PFSK-1 (cell line): ENCODE data around the gene KCNJ9.

Source experiments
- POLR2AphosphoS5 ChIP-seq: IDR thresholded peaks from 2 replicates; pipeline ENCODE4 v1.6.1; 2012; ENCODE audit warnings: low read depth, mild to moderate bottlenecking, control low read depth, low read length, moderate library complexity
- SIN3A ChIP-seq: IDR thresholded peaks from 2 replicates; pipeline ENCODE4 v1.6.1; 2012; ENCODE audit warnings: mild to moderate bottlenecking, low read length, moderate library complexity, borderline replicate concordance; ENCODE audit not compliant: insufficient read depth
- TAF1 ChIP-seq: IDR thresholded peaks from 2 replicates; pipeline ENCODE4 v1.6.1; 2012; ENCODE audit warnings: low read length, control low read depth, borderline replicate concordance; ENCODE audit not compliant: insufficient read depth
- TF ChIP-seq, protein P1 (sequence below), 2 experiments: IDR thresholded peaks; 2 replicates each; pipeline versions ENCODE4 v1.6.1 to v1.8.0; 2011 to 2012; ENCODE audit warnings: low read depth in 2 of 2, low read length in 2 of 2, control low read depth in 1 of 2, inconsistent platforms in 1 of 2, mild to moderate bottlenecking in 1 of 2, moderate library complexity in 1 of 2; ENCODE audit not compliant: insufficient read depth in 1 of 2

DNA sequence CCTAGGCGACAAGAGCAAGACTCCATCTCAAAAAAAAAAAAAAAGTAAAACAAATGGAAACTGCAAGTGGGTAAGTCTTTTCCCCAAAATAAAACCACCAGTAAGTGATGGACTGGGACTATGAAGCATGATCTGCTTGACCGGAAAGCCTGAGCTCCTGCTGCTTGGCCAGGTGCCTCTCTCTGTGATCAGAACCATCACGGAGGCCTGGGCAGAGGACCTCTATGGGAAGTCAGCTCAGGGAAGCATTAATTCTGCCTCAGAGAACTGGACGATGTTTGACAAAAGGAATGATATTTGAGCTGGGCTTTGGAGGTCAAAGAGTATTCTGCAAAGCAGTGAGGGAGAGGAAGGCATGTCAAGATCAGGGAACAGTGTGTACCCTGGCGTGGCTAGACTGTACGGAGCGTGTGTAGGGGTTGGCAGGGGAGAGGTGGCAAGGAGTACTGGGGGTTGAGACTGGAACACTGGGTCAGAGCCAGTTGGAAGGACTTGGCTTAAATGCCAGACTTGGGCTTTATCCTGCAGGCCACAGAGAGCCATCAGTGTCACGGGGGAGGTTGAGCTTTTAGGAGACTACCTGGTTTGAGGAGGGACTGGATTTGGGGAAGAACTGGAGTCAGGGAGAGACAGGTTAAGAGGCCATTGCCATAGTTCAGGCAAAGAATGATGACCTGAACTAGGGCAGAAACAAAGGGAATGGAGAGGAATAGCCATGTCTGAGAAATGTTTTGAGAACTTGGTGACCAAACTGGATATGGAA is 50.6 kb downstream of the KCNJ9 start:
- no peak for TF ChIP-seq SIN3A
- TF ChIP-seq POLR2AphosphoS5: no peak
- TF ChIP-seq TAF1: no peak
- TF ChIP-seq, protein P1, sequence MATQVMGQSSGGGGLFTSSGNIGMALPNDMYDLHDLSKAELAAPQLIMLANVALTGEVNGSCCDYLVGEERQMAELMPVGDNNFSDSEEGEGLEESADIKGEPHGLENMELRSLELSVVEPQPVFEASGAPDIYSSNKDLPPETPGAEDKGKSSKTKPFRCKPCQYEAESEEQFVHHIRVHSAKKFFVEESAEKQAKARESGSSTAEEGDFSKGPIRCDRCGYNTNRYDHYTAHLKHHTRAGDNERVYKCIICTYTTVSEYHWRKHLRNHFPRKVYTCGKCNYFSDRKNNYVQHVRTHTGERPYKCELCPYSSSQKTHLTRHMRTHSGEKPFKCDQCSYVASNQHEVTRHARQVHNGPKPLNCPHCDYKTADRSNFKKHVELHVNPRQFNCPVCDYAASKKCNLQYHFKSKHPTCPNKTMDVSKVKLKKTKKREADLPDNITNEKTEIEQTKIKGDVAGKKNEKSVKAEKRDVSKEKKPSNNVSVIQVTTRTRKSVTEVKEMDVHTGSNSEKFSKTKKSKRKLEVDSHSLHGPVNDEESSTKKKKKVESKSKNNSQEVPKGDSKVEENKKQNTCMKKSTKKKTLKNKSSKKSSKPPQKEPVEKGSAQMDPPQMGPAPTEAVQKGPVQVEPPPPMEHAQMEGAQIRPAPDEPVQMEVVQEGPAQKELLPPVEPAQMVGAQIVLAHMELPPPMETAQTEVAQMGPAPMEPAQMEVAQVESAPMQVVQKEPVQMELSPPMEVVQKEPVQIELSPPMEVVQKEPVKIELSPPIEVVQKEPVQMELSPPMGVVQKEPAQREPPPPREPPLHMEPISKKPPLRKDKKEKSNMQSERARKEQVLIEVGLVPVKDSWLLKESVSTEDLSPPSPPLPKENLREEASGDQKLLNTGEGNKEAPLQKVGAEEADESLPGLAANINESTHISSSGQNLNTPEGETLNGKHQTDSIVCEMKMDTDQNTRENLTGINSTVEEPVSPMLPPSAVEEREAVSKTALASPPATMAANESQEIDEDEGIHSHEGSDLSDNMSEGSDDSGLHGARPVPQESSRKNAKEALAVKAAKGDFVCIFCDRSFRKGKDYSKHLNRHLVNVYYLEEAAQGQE (IDR thresholded peaks at IDR 0.05; ENCODE audit: insufficient read depth in 1 of 2, low read depth in 2 of 2, low read length in 2 of 2): no peak
